GM23338 (cell line): ENCODE data around the gene TMEM200C. TPM values are rescaled to one million over a fixed set of nuclear protein-coding genes. Genes with fewer than 3 reads are reported as not detected.

Experiments used
- ATAC-seq: fragments of 200-7000 bp; cut with Tn5 transposase; 3 replicates; pipeline ENCODE4 v1.9.1; 2020
- DNase-seq: peaks from one replicate; pipeline ENCODE4 v3.0.0-alpha.2; 2015; ENCODE audit warnings: low spot score
- H2AFZ ChIP-seq: fragments of 200-600 bp; sonication (generic); 2 replicates; pipeline ENCODE4 v1.8.0; 2016; ENCODE audit warnings: antibody characterized with exemption, mild to moderate bottlenecking, moderate library complexity
- H3F3A ChIP-seq: fragments of 200-600 bp; sonication (generic); replicated peaks from 2 replicates; pipeline ENCODE4 v1.8.0; 2017; ENCODE audit warnings: antibody characterized with exemption, mixed run types, low read depth
- H3K27ac ChIP-seq: fragments of 200-600 bp; sonication (generic); 2 replicates; pipeline ENCODE4 v1.6.1; 2016; ENCODE audit warnings: low read depth
- H3K27me3 ChIP-seq: fragments of 200-600 bp; sonication (generic); 2 replicates; pipeline ENCODE4 v1.8.0; 2016; ENCODE audit warnings: mild to moderate bottlenecking, mixed run types, moderate library complexity; ENCODE audit not compliant: insufficient read depth
- H3K36me3 ChIP-seq: fragments of 200-600 bp; sonication (generic); 2 replicates; pipeline ENCODE4 v1.8.0; 2016; ENCODE audit warnings: mild to moderate bottlenecking; ENCODE audit not compliant: insufficient read depth
- H3K4me1 ChIP-seq: fragments of 200-600 bp; sonication (generic); 2 replicates; pipeline ENCODE4 v1.8.0; 2016; ENCODE audit warnings: mild to moderate bottlenecking, moderate library complexity; ENCODE audit not compliant: insufficient read depth
- H3K4me2 ChIP-seq: fragments of 200-600 bp; sonication (generic); 2 replicates; pipeline ENCODE4 v1.7.1; 2017; ENCODE audit warnings: mixed run types
- H3K4me3 ChIP-seq: fragments of 200-600 bp; sonication (generic); 2 replicates; pipeline ENCODE4 v1.6.1; 2016; ENCODE audit warnings: mixed run types
- H3K79me2 ChIP-seq: fragments of 200-600 bp; sonication (generic); replicated peaks from 2 replicates; pipeline ENCODE4 v1.8.0; 2017; ENCODE audit warnings: mild to moderate bottlenecking; ENCODE audit not compliant: insufficient read depth
- H3K9me2 ChIP-seq: fragments of 200-600 bp; sonication (generic); 2 replicates; pipeline ENCODE4 v1.8.0; 2017; ENCODE audit not compliant: insufficient read depth
- H4K20me1 ChIP-seq: fragments of 200-600 bp; sonication (generic); replicated peaks from 2 replicates; pipeline ENCODE4 v1.8.0; 2017; ENCODE audit warnings: mild to moderate bottlenecking; ENCODE audit not compliant: insufficient read depth
- H3K27ac Mint-ChIP-seq: 2 replicates; pipeline ENCODE4 v1.8.0; 2020; ENCODE audit warnings: inconsistent platforms, mild to moderate bottlenecking, moderate library complexity, mixed read lengths
- H3K27me3 Mint-ChIP-seq: 3 replicates; pipeline ENCODE4 v1.8.0; 2022; ENCODE audit warnings: low read depth, mild to moderate bottlenecking, moderate library complexity, mixed read lengths, inconsistent platforms; ENCODE audit not compliant: insufficient read depth, poor library complexity
- H3K36me3 Mint-ChIP-seq: 3 replicates; pipeline ENCODE4 v1.8.0; 2021; ENCODE audit warnings: low read depth, mild to moderate bottlenecking, inconsistent platforms, moderate library complexity, mixed read lengths
- H3K4me1 Mint-ChIP-seq: 3 replicates; pipeline ENCODE4 v1.8.0; 2020; ENCODE audit warnings: mild to moderate bottlenecking, inconsistent platforms, mixed read lengths
- H3K4me3 Mint-ChIP-seq: 3 replicates; pipeline ENCODE4 v1.8.0; 2021; ENCODE audit warnings: moderate library complexity, mild to moderate bottlenecking, inconsistent platforms, mixed read lengths
- H3K9me3 Mint-ChIP-seq: 3 replicates; pipeline ENCODE4 v1.8.0; 2020; ENCODE audit warnings: moderate library complexity, mild to moderate bottlenecking, inconsistent platforms, mixed read lengths
- CREB1 ChIP-seq: fragments of 250-450 bp; sonication (Bioruptor Pico); IDR thresholded peaks from 2 replicates; pipeline ENCODE4 v1.5.0; 2020; ENCODE audit warnings: low read depth, mild to moderate bottlenecking, moderate library complexity
- CTCF ChIP-seq, 2 experiments: fragments of 200-600 bp in 1 of 2; sonication (generic) in 1 of 2; conservative IDR thresholded peaks; 2 replicates each; pipeline versions ENCODE4 v1.5.1 to v1.6.1; 2016 to 2017; ENCODE audit warnings: antibody characterized with exemption in 2 of 2, low read depth in 2 of 2, mild to moderate bottlenecking in 2 of 2, moderate library complexity in 1 of 2
- EZH2 ChIP-seq: fragments of 200-600 bp; sonication (generic); IDR thresholded peaks from one replicate; pipeline ENCODE4 v1.8.0; 2017; ENCODE audit warnings: antibody characterized with exemption, mild to moderate bottlenecking, low read depth; ENCODE audit not compliant: unreplicated experiment
- EZH2phosphoT487 ChIP-seq: fragments of 200-600 bp; sonication (generic); IDR thresholded peaks from one replicate; pipeline ENCODE4 v1.8.1; 2018; ENCODE audit warnings: antibody characterized with exemption; ENCODE audit not compliant: unreplicated experiment
- NANOG ChIP-seq: IDR thresholded peaks from 2 replicates; pipeline ENCODE4 v1.6.1; 2016; ENCODE audit warnings: antibody characterized with exemption, borderline replicate concordance
- POLR2AphosphoS5 ChIP-seq: IDR thresholded peaks from 2 replicates; pipeline ENCODE4 v1.6.1; 2016; ENCODE audit warnings: antibody characterized with exemption, low read depth
- REST ChIP-seq: IDR thresholded peaks from one replicate; pipeline ENCODE4 v1.6.1; 2018; ENCODE audit warnings: antibody characterized with exemption; ENCODE audit not compliant: unreplicated experiment
- STAT1 ChIP-seq: IDR thresholded peaks from one replicate; pipeline ENCODE4 v1.6.1; 2016; ENCODE audit warnings: antibody characterized with exemption; ENCODE audit not compliant: unreplicated experiment
- ZNF331 ChIP-seq: fragments of 250-450 bp; sonication (Bioruptor Pico); IDR thresholded peaks from 2 replicates; pipeline ENCODE4 v1.5.0; 2020; ENCODE audit warnings: low read depth, mild to moderate bottlenecking, moderate library complexity
- ZNF462 ChIP-seq: fragments of 250-450 bp; sonication (Bioruptor Pico); IDR thresholded peaks from 2 replicates; pipeline ENCODE4 v1.5.0; 2020; ENCODE audit warnings: mild to moderate bottlenecking, moderate library complexity
- polyA plus RNA-seq: library from polyadenylated mRNA; unstranded; fragments of >200 nt; fragmentation: Nextera tagmentation; extraction: Ambion mirVana; gene quantifications from 2 replicates; pipeline ENCODE4 v1.2.1, GENCODE V29; 2016
- total RNA-seq: library from RNA; depleted of rRNA; stranded (reverse); fragments of >200 nt; shearing (Covaris generic); gene quantifications from 2 replicates; pipeline ENCODE4 v1.2.3, GENCODE V29; 2014

The TMEM200C gene
- total and polyA plus RNA-seq, 2 experiments from 2014 or later = 0.53 to 6.1 TPM

- TF ChIP-seq CTCF (conservative IDR thresholded peaks at IDR 0.05; ENCODE audit: low read depth in 2 of 2) (no peak), CREB1 (CRISPR knock-in tag) (no peak), ZNF331 (CRISPR knock-in tag) (no peak)
Measured at GRCh38 chr18:5840025-5840424, 55.3 kb downstream of the TMEM200C start (continued).

GRCh38 chr18:5839102-5839501 is 56.2 kb downstream of the TMEM200C start:
- TF ChIP-seq NANOG = no peak
- TF ChIP-seq REST = no peak
- TF ChIP-seq POLR2AphosphoS5 = no peak
- no peak for TF ChIP-seq ZNF462 (CRISPR knock-in tag)
- TF ChIP-seq CREB1 (CRISPR knock-in tag) = no peak
- TF ChIP-seq STAT1 = no peak
- no peak for TF ChIP-seq EZH2phosphoT487
- TF ChIP-seq EZH2 = no peak
- TF ChIP-seq CTCF (conservative IDR thresholded peaks at IDR 0.05; ENCODE audit: low read depth in 2 of 2) = no peak
- H3K27me3 Mint-ChIP-seq = no peaks in the 10 kb centered on the region
- no peaks in the 10 kb centered on the region for H3K9me2 ChIP-seq
- H3K4me1 ChIP-seq = no peaks in the 10 kb centered on the region; the same call in 1 of the 2 replicates
- no peaks in the 10 kb centered on the region for H3F3A ChIP-seq
- no peaks in the 10 kb centered on the region for H3K27me3 ChIP-seq
- no peaks in the 10 kb centered on the region for H3K9me3 Mint-ChIP-seq
- no peak for DNase-seq
- H3K4me3 ChIP-seq = no peak overlapping the region
- ATAC-seq = no peak
- no peaks in the 10 kb centered on the region for H3K79me2 ChIP-seq
- no peak overlapping the region for H3K4me3 Mint-ChIP-seq
- peaks cover 7% of the 10 kb centered on the region; the same call in 2 of the 3 replicates for H3K4me1 Mint-ChIP-seq
- H3K27ac ChIP-seq = no peak overlapping the region
- no peaks in the 10 kb centered on the region for H3K36me3 Mint-ChIP-seq
- H3K27ac Mint-ChIP-seq = no peak overlapping the region
- no peaks in the 10 kb centered on the region for H3K36me3 ChIP-seq
- H2AFZ ChIP-seq = no peak overlapping the region
- no peak overlapping the region for H3K4me2 ChIP-seq
- H4K20me1 ChIP-seq = no peaks in the 10 kb centered on the region
